GM11168 (cell line): ENCODE data around the gene RAPGEF3.

ENCODE experiments used
- in situ Hi-C: fragments of 300-500 bp; cut with MboI; formaldehyde crosslinking; loops from one replicate; pipeline ENCODE4 v1.12.0; 2022; ENCODE audit warnings: low sequenced_read_pairs; ENCODE audit not compliant: unreplicated experiment

RAPGEF3 gene

DNA sequence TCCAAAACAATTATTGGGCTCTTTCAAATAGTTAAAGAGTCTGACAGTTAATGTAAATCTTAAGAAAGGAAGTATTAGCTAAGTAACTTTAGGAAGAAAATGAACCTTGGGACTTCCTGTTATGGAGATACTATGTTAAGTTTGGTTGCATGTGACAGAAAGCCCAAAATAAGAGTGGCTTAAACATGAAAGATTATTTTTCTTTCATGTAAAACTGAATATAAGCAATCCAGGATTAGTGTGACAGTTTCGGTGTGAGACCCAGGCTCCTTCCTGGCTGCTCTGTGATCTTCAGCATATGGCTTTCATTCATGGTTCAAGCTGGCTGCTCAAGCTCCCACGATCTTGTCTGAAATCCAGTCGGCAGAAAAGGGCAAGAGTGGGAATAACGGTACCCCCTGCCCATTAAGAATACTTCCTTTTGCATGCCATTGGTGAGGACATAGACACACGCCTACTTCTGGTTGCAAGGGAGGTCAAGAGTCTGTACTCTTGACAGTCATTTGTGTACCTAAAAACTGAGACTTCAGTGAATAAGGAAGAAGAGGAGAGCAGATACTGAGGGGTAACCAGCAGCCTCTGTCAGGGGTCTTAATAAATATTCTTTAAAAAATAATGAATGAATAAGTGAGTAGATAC lies 50.7 kb downstream of the RAPGEF3 start:
- in situ Hi-C loops = no loop called here

DNA sequence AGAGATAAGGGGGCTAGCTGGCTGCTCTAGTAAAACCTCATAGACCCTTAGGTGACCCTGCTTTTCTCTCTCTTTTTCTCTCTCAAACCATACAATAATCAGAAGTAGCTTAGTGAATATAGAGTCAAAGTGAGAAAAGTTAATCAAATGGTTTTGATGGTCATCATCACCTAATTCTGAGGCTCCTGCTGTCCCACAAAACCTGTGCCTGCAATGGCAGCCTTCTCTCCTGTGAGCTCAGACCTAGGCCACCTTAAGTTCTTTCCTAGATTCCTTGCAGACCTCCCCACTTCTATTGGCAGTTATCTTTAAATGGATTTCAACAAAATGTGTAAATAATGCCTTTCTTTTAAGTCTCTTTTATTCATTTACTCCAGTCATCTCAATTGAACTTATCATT lies 51.3 kb downstream of the RAPGEF3 start:
- in situ Hi-C loops = no loop called here

- in situ Hi-C loops = no loop called here
Observed at GRCh38 chr12:47705566-47706425, 52.9 kb downstream of the RAPGEF3 start, which contains the start of gene RPAP3. Gene RPAP3, minus strand, starts transcription at chr12:47706030. Its CDS starts 3,190 bp downstream, at chr12:47702840.

- in situ Hi-C loops = no loop called here
Observed at GRCh38 chr12:47705229-47705565, 53.5 kb downstream of the RAPGEF3 start.

DNA sequence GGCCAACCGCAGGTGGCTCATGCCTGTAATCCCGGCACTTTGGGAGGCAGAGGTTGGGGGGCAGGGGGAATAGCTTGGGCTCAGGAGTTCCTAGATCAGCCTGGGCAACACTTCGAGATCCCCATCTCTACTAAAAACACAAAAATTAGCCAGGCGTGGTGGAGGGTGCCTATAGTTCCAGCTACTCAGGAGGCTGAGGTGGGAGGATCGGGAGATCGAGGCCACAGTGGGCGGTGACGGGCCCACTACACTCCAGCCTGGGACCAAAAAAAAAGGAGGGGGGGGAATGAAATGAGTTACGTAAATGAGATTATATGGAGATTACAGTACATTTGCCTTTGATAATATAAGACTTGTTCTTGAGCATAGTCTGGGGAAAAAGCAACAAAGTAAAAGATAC lies 54.0 kb downstream of the RAPGEF3 start:
- in situ Hi-C loops = no loop called here

DNA sequence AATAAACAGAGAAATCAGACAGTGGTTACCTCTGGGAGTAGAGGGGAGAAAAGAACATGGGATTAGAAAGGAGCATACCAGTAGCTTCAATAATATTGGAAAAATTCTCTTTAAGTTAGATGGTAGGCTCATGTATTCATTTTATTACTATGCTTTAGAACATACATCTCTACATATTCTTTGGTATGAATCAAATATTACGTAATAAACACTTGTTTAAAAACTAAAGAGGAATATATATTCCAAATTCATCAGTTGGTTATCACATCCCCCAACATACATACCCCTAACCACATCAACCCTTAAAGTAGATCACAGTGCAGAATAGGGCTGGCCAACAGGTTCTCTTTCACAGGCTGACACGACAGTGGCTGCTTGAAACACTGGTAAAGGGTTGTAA lies 58.4 kb downstream of the RAPGEF3 start:
- in situ Hi-C loops = no loop called here

GRCh38 chr12:47698631-47699030 lies 60.0 kb downstream of the RAPGEF3 start:
- in situ Hi-C loops = no loop called here

DNA sequence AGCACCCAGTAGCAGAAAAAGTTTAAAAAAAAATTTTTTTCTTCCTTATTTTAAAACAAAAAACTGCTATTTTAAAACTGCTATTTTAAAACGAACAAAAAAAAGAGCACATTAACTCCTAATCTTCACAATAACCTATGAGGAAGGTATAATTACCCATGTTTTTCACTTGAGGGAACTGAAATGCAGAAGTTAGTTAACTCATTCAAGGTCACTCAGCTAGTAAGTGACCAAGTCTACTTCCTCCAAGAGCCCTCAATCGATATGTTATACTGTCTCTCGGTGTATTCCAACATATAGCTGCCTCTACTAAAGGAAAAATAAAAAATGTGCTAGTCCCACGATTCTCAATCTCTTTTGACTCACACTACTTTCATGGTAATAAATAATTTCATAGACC lies 60.6 kb downstream of the RAPGEF3 start:
- in situ Hi-C loops = no loop called here

DNA sequence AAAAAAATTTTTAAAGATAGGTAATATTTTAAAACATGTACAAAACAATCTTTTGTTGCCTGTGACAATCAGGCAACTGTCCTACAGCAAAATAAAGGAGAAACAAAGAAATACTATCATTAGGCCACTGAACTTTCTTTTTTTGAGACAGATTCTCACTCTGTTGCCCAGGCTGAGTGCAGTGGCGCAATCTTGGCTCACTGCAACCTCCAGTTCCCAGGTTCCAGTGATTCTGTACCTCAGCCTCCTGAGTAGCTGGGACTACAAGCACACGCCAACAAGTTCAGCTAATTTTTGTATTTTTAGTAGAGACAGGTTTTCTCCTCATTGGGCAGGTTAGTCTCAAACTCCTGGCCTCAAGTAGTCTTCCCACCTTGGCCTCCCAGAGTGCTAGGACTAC lies 69.5 kb downstream of the RAPGEF3 start:
- in situ Hi-C loops = no loop called here

- in situ Hi-C loops = no loop called here
Observed at GRCh38 chr12:47687636-47688035, 71.0 kb downstream of the RAPGEF3 start.

DNA sequence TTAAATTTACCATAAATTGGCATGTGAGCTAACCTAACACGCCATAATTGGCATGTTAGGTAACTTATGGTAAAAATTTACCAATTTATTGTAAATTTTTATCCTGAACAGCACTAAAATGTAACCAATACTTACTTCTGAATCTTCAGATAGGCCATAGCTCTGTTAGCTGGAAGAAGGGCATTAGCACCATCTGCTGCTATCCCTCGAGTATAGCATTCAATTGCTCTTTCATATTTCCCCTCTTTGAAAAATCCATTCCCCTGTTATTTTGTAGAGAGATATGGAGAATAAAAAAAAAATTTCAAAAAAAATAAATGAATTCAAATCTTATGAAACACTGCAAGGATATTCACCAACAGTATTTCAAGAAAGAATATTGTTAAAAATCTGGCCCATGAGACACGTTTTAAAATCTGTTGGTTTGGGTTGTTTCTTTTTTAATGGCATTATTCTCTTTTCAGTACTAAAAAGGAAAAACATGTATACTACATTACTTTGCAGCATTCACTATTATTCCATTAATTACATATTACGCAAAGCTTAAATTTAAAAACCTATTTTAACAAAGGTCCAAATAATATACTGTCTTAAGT lies 71.9 kb downstream of the RAPGEF3 start:
- in situ Hi-C loops = no loop called here
